Measurements from ENCODE around the gene EEIG2. TPM values are rescaled to one million over a fixed set of nuclear protein-coding genes. Genes with fewer than 3 reads are reported as not detected.
"Not testable (repeated sequence)": the region's sequence is repeated elsewhere in the genome, so short reads cannot be mapped to it uniquely, and the experiment has no call there.

EEIG2 gene
- total RNA-seq, 1 experiment from 2014 or later = 0.63 TPM

DNA sequence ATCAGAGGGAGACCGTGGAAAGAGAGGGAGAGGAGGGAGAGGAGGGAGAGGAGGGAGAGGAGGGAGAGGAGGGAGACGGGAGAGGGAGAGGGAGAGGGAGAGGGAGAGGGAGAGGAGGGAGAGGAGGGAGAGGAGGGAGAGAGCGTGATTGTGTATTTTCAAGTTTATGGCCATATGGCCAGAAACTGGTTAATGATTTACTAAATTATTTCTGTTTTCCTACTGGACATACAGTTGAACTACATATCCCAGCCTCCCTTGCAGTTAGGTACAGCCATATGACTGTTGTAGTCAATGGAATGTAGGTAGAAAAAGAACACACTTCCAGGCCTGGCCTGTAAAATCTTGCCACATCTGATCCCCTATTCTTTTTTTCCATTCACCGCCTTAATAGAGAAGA lies 23.1 kb upstream of the EEIG2 start:
- CTCF ChIA-PET; DNase-seq (ENCODE audit: unreplicated experiment); intact Hi-C loops (cut with micrococcal nuclease); POLR2A ChIA-PET; H3K27ac Mint-ChIP-seq (ENCODE audit: low read depth, unreplicated experiment); H3K9me3 Mint-ChIP-seq (ENCODE audit: unreplicated experiment); H3K4me1 Mint-ChIP-seq (ENCODE audit: insufficient read depth, unreplicated experiment); H3K36me3 Mint-ChIP-seq (ENCODE audit: insufficient read depth, unreplicated experiment); H3K4me3 Mint-ChIP-seq (ENCODE audit: unreplicated experiment); BruUV-seq (replicated peaks): not testable (repeated sequence)
- H3K27me3 Mint-ChIP-seq (ENCODE audit: insufficient read depth, unreplicated experiment) = peaks cover 21% of the 10 kb centered on the region

DNA sequence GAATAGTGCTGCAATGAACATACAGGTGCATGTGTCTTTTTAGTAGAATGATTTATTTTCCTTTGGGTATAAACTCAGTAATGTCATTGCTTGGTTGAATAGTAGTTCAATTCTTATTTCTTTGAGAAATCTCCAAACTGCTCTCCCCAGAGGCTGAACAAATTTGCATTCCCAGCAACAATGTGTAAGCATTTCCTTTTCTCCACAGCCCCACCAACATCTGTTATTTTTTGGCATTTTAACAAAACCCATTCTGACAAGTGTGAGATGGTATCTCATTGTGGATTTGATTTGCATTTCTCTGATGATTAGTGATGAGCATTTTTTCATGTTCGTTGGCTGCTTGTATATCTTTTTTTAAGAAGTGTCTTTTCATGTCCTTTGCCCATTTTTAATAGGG lies 21.9 kb upstream of the EEIG2 start:
- DNase-seq (ENCODE audit: unreplicated experiment) = no peak
- H3K27me3 Mint-ChIP-seq (ENCODE audit: insufficient read depth, unreplicated experiment) = peaks cover 33% of the 10 kb centered on the region
- H3K9me3 Mint-ChIP-seq (ENCODE audit: unreplicated experiment) = no peaks in the 10 kb centered on the region
- POLR2A ChIA-PET = no interaction called here
- no peaks in the 10 kb centered on the region for H3K36me3 Mint-ChIP-seq (ENCODE audit: insufficient read depth, unreplicated experiment)
- BruUV-seq (replicated peaks) = no TSS peak
- H3K27ac Mint-ChIP-seq (ENCODE audit: low read depth, unreplicated experiment) = no peak overlapping the region
- no peak overlapping the region for H3K4me3 Mint-ChIP-seq (ENCODE audit: unreplicated experiment)
- CTCF ChIA-PET = no interaction called here
- TF ChIP-seq CTCF (IDR thresholded peaks at IDR 0.05; ENCODE audit: unreplicated experiment) = no peak
- intact Hi-C loops (cut with micrococcal nuclease) = no loop called here
- H3K4me1 Mint-ChIP-seq (ENCODE audit: insufficient read depth, unreplicated experiment) = no peaks in the 10 kb centered on the region

DNA sequence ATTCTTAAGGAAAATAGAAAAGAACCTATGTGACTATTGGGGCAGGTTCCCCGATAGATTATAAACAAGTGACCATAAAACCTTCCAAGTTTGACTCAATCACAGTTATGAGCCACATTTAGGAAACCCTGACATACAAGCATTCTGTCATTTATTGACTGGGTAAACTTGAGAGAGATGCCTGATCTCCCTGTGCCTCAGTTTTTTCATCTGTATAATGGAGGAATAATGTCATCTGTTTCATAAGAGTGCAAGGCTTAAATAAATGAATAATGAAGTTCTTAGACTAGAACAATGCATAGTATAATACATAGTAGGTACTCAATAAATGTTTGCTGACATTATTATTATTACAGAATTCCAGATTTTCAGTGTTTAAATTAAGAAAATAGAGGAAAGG lies 18.9 kb upstream of the EEIG2 start:
- no peak for TF ChIP-seq CTCF (IDR thresholded peaks at IDR 0.05; ENCODE audit: unreplicated experiment)
- CTCF ChIA-PET = no interaction called here
- no peak overlapping the region for H3K27ac Mint-ChIP-seq (ENCODE audit: low read depth, unreplicated experiment)

DNA sequence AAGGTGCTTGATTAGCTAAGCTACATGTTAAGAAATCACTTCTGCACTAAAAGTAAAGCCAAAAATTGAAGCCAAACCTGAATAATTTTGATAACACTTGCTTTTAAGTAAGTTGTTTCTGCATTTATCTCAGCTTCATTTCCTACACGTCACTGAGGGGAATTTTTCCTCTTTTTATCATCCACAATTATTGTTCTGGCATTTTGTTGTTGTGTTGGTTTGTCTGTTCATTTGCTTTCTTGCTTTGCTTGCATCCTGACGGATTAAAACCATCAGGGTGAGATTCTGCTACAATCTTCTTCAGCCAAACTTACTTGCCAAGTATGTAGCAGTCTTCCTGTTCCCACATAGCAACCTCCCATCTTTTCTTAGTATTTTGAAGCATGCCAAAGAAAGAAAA lies 18.0 kb upstream of the EEIG2 start:
- H3K36me3 Mint-ChIP-seq (ENCODE audit: insufficient read depth, unreplicated experiment) = no peaks in the 10 kb centered on the region
- no peaks in the 10 kb centered on the region for H3K4me1 Mint-ChIP-seq (ENCODE audit: insufficient read depth, unreplicated experiment)
- intact Hi-C loops (cut with micrococcal nuclease) = no loop called here
- no peak for DNase-seq (ENCODE audit: unreplicated experiment)
- POLR2A ChIA-PET = no interaction called here
- CTCF ChIA-PET = interaction anchor here (0.6 to 1.0 kb wide), 2 partner anchors 10 to 44 kb away, joined by 3 to 4 read pairs; no protein-coding TSS in a partner anchor
- H3K9me3 Mint-ChIP-seq (ENCODE audit: unreplicated experiment) = no peaks in the 10 kb centered on the region
- no peak for TF ChIP-seq CTCF (IDR thresholded peaks at IDR 0.05; ENCODE audit: unreplicated experiment)
- BruUV-seq (replicated peaks) = no TSS peak
- no peak overlapping the region for H3K4me3 Mint-ChIP-seq (ENCODE audit: unreplicated experiment)
- peaks cover 59% of the 10 kb centered on the region for H3K27me3 Mint-ChIP-seq (ENCODE audit: insufficient read depth, unreplicated experiment)
- no peak overlapping the region for H3K27ac Mint-ChIP-seq (ENCODE audit: low read depth, unreplicated experiment)

More for the DNA sequence above, 18.9 kb upstream of the EEIG2 start:
- H3K27me3 Mint-ChIP-seq (ENCODE audit: insufficient read depth, unreplicated experiment) = peaks cover 59% of the 10 kb centered on the region
- H3K4me1 Mint-ChIP-seq (ENCODE audit: insufficient read depth, unreplicated experiment) = no peaks in the 10 kb centered on the region
- H3K9me3 Mint-ChIP-seq (ENCODE audit: unreplicated experiment) = no peaks in the 10 kb centered on the region
- H3K4me3 Mint-ChIP-seq (ENCODE audit: unreplicated experiment) = no peak overlapping the region
- H3K36me3 Mint-ChIP-seq (ENCODE audit: insufficient read depth, unreplicated experiment) = no peaks in the 10 kb centered on the region
- BruUV-seq (replicated peaks) = no TSS peak
- POLR2A ChIA-PET = no interaction called here
- intact Hi-C loops (cut with micrococcal nuclease) = no loop called here
- DNase-seq (ENCODE audit: unreplicated experiment) = no peak

DNA sequence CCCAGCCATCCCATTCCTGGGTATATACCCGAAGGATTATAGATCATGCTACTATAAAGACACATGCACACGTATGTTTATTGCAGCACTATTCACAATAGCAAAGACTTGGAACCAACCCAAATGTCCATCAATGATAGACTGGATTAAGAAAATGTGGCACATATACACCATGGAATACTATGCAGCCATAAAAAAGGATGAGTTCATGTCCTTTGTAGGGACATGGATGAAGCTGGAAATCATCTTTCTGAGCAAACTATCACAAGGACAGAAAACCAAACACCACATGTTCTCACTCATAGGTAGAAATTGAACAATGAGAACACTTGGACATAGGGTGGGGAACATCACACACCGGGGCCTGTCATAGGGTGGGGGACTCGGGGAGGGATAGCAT lies 12.4 kb upstream of the EEIG2 start:
- H3K4me3 Mint-ChIP-seq (ENCODE audit: unreplicated experiment); POLR2A ChIA-PET; DNase-seq (ENCODE audit: unreplicated experiment); H3K27ac Mint-ChIP-seq (ENCODE audit: low read depth, unreplicated experiment); intact Hi-C loops (cut with micrococcal nuclease); BruUV-seq (replicated peaks); H3K36me3 Mint-ChIP-seq (ENCODE audit: insufficient read depth, unreplicated experiment); H3K9me3 Mint-ChIP-seq (ENCODE audit: unreplicated experiment); H3K4me1 Mint-ChIP-seq (ENCODE audit: insufficient read depth, unreplicated experiment): not testable (repeated sequence)
- CTCF ChIA-PET = interaction anchor here (1.1 kb wide), 1 partner anchor 13 kb away, joined by 3 read pairs; the partner anchor contains the start of gene EEIG2
- H3K27me3 Mint-ChIP-seq (ENCODE audit: insufficient read depth, unreplicated experiment) = peaks cover 42% of the 10 kb centered on the region

Measured in MCF 10A (cell line).